ENCODE measurements around the gene GAB2. TPM values are rescaled to one million over a fixed set of nuclear protein-coding genes. Genes with fewer than 3 reads are reported as not detected.
"Not testable (repeated sequence)": the region's sequence is repeated elsewhere in the genome, so short reads cannot be mapped to it uniquely, and the experiment has no call there.

The GAB2 gene
- polyA plus RNA-seq, 4 donors = 16.4 to 26.1 (median 18.2) TPM

- DNase-seq (ENCODE audit: low read depth in 4 of 4, low spot score in 3 of 4) = peak; percentile 31 to 44 (median 42)
These were observed 189.2 kb downstream of the GAB2 start for GRCh38 chr11:78228467-78228866.

- no peak for DNase-seq (ENCODE audit: low read depth in 4 of 4, low spot score in 3 of 4)
These were observed 189.7 kb downstream of the GAB2 start for GRCh38 chr11:78227921-78228320.

GRCh38 chr11:78226684-78227680 is 190.6 kb downstream of the GAB2 start:
- no peak for DNase-seq (ENCODE audit: low read depth in 4 of 4, low spot score in 3 of 4)

- DNase-seq (ENCODE audit: low read depth in 4 of 4, low spot score in 3 of 4) = no peak
These were observed 192.7 kb downstream of the GAB2 start for GRCh38 chr11:78224906-78225420.

GRCh38 chr11:78224506-78224905 is 193.1 kb downstream of the GAB2 start:
- DNase-seq (ENCODE audit: low read depth in 4 of 4, low spot score in 3 of 4) = no peak

GRCh38 chr11:78223320-78223954 is 194.2 kb downstream of the GAB2 start:
- no peak for DNase-seq (ENCODE audit: low read depth in 4 of 4, low spot score in 3 of 4)

- DNase-seq (ENCODE audit: low read depth in 4 of 4, low spot score in 3 of 4) = not testable (repeated sequence)
These were observed 194.9 kb downstream of the GAB2 start for GRCh38 chr11:78222726-78223125.

- no peak for DNase-seq (ENCODE audit: low read depth in 4 of 4, low spot score in 3 of 4)
These were observed 196.0 kb downstream of the GAB2 start for GRCh38 chr11:78221396-78222315.

GRCh38 chr11:78220218-78221157 is 197.1 kb downstream of the GAB2 start:
- no peak for DNase-seq (ENCODE audit: low read depth in 4 of 4, low spot score in 3 of 4)

- no peak for DNase-seq (ENCODE audit: low read depth in 4 of 4, low spot score in 3 of 4)
These were observed 198.0 kb downstream of the GAB2 start for GRCh38 chr11:78219493-78220217.

GRCh38 chr11:78218707-78219492 is 198.7 kb downstream of the GAB2 start:
- no peak for DNase-seq (ENCODE audit: low read depth in 4 of 4, low spot score in 3 of 4)

GRCh38 chr11:78217650-78218541 is 199.7 kb downstream of the GAB2 start:
- no peak for DNase-seq (ENCODE audit: low read depth in 4 of 4, low spot score in 3 of 4)

GRCh38 chr11:78216571-78217287 is 200.9 kb downstream of the GAB2 start:
- DNase-seq (ENCODE audit: low read depth in 4 of 4, low spot score in 3 of 4) = no peak

- no peak for DNase-seq (ENCODE audit: low read depth in 4 of 4, low spot score in 3 of 4)
These were observed 201.6 kb downstream of the GAB2 start for GRCh38 chr11:78216021-78216420.

- DNase-seq (ENCODE audit: low read depth in 4 of 4, low spot score in 3 of 4) = no peak
These were observed 203.1 kb downstream of the GAB2 start for GRCh38 chr11:78214331-78215194.
